ENCODE measurements around the gene CIART.
"Not testable (repeated sequence)": the region's sequence is repeated elsewhere in the genome, so short reads cannot be mapped to it uniquely, and the experiment has no call there.

Gene CIART

DNA sequence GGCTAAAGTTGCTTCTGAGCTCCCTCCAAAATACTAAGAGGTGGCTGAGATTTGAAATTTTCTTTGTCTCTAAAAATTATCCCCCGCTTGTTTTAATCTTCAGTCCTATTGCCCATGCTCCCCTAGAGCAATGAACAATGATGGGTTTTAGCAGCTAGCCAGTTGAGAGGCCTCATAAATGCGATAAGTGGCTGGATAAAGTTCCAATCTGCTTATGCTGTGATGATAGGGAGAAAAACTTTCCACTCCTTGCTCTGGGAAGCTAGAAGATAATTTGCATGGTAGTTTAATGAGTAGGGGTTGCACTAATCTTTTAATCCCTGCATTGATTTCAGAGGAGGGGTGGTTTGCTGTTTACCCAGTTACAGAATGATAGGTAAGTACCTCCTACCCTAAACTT lies 29.4 kb downstream of the CIART start:
- no peak for DNase-seq

DNA sequence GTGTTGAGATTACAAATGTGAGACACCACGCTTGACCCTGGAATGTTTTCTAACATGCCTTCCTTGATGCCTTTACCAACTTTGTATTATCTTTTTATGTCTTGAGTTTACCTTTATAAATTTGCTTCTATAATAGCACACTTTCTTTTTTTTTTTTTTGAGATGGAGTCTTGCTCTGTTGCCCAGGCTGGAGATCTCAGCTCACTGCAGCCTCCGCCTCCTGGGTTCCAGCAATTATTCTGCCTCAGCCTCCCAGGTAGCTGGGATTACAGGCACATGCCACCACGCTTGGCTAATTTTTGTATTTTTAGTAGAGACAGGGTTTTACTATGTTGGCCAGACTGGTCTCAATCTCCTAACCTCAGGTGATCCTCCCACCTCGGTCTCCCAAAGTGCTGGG lies 32.3 kb downstream of the CIART start:
- DNase-seq, result not testable (repeated sequence)

DNA sequence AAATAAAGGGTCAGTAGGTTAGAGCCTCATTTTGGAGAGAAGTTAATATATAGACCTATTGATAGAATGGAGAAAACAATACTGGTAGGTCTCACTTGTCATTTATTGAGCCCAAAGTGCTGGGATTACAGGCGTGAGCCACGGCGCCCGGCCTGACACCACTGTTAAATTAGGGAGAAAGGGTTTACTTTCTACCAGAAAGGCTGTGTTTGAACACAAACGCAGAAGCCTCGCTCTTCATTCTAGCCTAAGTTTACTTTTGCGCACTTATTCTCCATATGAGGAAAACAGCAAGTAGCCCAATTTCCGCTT lies 38.3 kb downstream of the CIART start:
- no peak for DNase-seq

DNA sequence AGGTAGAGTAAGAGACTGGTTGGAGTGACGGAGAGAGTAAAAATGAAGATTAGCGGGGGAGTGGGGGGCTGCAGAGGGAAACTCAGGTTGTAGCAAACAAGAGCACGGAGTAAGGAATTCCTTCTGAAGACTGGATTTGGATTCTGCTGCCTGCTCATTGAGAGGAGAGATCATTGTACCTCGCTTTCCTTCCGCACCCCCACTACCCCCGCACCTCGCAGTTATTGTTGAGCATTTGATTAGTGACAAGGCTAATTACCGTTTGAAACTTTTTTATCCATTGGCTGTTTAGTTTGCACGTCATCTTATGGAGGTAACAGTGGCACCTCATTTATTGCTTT lies 39.4 kb downstream of the CIART start:
- DNase-seq, result peak; percentile 5

DNA sequence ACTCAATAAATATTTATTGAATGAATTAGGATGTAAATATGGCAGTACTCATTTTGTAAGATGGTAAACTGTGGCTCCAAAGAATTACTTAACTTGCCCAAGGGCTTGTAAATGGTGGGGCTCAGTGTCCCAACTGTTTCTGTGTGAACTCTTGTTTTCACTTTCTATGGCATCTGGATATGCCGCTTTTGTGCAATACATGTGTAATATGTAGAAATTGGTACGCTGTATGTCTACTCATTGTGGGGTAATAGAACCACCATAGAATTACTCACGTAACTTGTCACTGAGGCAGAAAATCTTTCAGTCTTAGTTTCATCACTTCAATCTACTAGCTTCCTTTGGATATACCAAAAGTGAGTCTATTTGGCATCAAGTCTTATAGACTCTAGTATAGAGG lies 40.0 kb downstream of the CIART start:
- DNase-seq, result peak; percentile 76

DNA sequence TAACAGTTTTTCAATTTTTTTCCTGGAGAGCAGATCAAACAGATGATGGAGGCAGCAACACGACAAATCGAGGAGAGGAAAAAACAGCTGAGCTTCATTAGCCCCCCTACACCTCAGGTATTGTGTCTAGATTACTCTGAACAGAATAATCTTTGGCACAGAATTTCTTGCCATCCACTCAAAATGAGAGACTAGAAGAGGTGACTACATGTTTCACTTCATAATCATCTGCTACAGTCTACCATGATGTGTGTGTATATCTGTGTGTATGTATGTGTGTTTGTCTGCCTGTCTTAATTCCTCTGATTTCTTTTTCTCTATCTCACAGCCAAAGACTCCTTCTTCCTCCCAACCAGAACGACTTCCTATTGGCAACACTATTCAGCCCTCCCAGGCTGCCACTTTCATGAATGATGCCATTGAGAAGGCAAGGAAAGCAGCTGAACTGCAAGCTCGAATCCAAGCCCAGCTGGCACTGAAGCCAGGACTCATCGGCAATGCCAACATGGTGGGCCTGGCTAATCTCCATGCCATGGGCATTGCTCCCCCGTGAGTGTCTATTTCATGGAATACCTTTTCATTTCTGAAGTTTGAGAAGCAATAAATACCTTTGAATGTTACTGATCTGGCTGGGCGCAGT lies 50.4 kb downstream of the CIART start:
- no peak for DNase-seq

Data from activated CD4-positive, alpha-beta T cell treated with anti-CD3 and anti-CD28 coated beads, Interleukin-10, Interleukin-2, amounts not matched to agents 100 ng/mL and 50 ng/mL, durations not matched to agents 16 hours and 8 hours (primary cell).